NCI-H1105 treated with DMSO at 0.1 percent for 48 hours (cell line): ENCODE measurements around the gene FHIT.

Experiments used
- DNase-seq: peaks from one replicate; lab custom pipeline; 2025; lab: John Stamatoyannopoulos, UW

The FHIT gene

DNA sequence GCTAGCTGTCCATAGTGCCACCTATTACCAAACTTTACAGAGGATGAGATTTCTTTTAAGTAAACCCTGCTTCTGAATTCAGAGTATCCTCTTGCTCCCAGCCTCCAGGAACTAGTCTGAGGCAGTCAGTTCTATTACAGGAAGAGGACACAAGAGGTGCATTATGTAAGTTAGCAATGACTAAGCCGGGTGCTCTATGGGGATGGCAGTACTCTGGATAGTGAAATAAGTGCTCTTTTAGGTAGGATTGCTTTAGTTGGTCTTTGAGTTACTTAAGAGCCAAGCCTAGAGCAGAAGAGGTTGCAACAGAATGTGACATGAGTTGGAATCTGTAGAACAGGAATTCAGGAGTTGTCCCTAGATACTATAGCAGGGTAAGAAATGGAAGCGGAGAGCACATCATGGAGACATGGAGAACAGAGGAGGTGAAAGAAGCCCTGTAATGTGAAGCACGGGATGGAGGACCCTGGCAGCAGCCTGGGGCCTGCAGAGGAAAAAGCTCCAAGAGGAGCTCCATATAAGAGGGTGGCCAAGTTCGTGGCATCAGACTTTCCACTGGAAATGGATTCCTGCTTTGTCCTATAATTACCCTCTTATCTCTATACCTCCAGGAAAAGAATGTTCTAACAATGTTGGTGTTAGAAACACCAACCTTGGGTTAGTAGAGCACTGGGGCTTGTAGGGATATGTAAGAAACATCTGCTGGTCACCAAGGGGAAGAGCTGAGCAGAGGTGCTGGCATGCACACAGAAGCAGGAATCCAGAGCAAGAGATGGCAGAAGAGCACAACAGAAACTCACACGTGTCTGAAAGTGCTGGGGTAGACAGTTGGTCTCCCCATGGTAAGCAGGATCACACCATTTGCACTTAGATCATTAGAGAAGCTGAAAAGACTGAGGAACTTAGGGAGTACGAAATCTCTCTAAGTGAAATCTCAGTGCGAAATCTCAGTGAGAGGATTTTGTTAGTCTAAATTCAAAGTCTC lies 851.1 kb downstream of the FHIT start:
- DNase-seq = no peak

DNA sequence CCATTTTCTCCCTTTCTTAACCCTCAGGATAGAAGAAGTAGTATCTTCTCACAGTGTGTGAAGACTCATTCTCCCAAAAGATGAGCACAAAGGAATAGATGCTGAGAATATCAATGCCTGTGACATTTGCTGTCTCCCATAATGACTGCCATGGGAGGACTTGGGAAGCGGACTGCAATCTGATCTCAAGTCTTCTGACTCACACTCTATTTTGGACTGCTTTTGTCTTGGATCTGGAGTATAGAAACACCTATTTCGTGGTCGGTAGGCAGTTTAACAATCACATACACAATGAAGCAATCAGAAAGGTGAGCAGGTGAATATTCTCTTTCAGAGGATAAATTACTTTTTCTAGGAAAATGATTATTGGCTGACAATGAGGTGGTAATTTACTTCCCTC lies 852.0 kb downstream of the FHIT start:
- peak; percentile 21 for DNase-seq

DNA sequence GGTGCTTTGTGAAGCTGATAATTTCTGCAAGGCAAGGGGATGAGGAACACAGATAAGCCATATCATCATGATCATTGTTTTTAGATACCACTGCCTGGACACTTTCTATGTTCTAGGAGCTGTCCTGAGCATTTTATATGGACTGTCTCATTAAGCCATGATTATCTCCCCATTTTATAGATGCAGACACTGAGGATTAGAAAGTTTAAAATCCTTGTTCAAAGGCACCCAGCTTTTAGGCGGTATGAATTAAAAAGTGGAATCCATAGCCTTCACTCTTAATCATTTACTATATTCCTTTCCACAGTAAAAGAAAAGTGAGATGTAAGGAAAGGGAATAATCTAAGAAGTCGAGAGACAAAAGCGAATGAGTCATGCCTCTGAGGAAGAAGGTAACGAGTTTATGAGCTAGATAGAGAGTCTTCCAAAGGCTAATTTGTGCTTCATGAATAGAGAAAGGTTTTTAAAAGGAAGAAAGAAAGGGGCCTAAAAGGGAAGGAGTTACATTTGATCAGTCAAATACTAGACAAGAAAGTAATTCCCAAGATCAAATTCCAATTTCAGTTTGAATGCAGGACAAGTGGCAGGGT lies 856.0 kb downstream of the FHIT start:
- no peak for DNase-seq

DNA sequence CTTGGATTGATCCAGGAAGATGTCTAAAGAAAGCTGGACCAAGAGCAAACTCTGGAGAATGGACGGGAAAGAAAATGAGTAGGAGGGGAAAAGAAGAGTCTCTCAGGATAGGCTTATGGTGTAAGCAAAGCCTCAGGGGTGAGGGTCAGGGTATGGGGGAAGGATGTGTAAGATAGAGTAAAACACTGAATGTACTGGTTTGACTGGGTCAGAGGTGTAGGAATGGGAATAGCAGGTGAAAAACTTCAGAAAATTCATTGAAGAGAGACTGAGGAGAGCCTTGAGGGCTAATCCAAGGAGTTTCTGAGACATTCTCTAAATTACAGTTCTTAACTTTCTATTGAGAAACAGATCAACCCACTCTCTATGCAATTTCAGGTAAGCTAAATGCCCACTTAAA lies 857.3 kb downstream of the FHIT start:
- no peak for DNase-seq

DNA sequence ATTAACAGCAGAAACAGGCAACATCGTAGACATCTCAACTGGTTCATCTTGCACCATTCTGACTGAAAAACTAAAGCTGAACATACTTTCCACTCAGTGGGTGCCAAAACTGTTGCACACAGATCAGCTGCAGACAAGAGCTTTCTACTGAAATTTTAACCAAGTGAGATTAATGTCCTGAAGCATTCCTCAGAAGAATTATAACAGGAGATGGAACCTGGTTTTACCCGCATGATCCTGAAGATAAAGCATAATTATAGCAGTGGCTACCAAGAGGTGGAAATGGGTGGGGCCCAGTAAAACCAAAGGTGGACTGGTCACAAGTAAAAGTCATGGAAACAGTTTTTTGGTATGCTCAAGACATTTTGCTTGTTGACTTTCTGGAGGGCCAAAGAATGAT lies 858.8 kb downstream of the FHIT start:
- DNase-seq = no peak

DNA sequence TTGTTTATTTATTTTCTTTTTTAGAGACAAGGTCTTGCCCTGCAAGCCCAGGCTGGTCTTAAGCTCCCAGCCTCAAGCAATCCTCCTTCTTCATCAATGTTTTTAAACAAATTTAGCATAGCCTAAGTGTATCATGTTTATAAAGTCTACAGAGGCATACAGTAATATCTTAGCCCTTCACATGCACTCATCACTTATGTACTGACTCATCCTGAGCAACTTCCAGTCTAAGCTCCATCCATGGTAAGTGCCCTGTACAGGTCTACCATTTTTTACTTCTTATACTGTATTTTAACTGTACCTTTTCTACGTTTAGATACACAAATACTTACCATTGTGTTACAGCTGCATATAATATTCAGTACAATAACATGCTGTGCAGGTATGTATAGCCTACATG lies 860.0 kb downstream of the FHIT start:
- no peak for DNase-seq

DNA sequence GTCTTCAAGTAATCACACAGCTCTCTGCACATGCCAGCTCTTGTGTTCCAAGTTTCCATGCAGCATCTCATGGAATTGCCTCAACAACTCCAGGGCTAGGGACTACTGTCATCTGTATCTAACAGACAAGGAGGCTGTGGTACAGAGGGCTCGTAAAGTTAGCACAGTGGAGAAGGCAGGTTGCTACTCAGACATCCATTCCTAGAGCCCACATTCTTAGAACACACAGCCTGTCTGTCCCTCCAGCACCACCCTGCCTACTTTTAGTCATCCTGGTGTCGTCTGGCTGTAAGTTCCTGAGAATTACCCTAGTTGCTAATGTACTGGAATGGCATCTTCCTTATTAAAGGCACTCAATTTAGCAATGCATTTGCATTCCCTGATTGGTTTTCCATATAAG lies 862.5 kb downstream of the FHIT start:
- DNase-seq = no peak

DNA sequence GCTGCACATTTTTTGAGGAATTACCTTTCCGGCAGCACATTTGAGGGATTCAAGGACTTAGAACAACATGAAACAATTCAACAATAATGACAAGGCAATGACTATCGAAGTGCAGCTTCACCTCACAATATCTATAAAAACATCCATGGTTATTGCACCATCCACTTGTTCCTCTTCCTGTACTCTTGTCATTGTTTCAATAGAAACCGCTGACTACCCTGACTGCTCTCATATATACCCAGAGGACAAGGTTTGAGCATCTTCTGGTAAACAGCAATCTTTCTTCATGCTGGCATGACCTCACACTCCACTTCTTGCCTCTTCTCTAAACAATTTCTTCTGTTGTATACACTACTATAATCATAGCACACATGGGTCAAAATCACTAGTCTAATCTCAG lies 864.9 kb downstream of the FHIT start:
- no peak for DNase-seq

DNA sequence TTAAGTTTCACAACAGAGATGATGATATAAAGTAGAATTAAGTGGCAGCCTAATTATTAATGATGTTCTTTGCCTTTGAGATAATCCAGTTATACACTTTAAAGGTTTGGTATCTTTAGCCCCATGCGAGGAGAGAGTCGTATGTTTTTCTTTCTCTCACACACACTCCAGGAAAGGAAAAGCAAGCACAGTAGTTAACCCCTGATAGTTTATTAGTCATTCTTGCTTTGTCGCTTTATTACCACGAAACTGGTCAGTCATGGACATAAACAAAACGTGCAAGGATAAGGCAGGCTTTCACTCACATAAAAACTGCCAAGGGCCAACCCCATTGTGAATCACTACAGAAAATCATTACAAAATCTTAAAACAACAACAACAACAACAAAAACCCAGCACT lies 866.9 kb downstream of the FHIT start:
- no peak for DNase-seq

DNA sequence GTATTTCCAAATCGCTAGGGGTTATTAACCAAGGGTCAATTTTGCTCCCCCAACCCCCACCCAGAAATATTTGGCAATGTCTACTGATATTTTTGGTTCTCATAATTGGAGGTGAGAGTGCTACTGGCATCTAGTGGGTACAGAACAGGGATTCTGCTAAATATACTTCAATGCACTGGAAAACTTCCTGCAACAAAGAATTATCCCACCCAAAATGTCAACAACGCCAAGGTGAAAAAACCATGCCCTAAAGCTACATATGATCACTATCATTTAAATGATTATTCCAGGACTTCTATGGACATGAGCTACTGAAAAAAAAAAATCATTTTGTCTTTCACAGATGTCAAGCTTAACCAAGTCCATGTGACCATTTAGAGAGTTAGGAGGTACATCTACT lies 867.9 kb downstream of the FHIT start:
- no peak for DNase-seq

DNA sequence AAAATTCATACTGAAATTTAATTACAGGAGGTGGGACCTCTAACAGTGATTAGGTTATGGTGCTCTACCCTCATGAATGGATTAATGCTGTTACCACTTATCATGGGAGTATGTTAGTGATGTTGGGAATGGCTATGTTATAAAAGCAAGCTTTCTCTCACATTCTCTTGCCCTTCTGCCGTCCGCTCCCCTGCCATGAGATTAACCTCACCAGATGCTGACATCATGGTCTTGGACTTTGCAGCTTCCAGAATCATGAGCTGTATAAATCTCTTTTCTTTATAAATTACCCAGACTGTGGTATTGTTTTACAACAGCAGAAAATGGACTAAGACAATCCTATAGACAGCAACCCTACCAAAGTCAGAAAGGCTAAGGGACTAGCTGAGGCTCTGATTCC lies 884.8 kb downstream of the FHIT start:
- DNase-seq = no peak

DNA sequence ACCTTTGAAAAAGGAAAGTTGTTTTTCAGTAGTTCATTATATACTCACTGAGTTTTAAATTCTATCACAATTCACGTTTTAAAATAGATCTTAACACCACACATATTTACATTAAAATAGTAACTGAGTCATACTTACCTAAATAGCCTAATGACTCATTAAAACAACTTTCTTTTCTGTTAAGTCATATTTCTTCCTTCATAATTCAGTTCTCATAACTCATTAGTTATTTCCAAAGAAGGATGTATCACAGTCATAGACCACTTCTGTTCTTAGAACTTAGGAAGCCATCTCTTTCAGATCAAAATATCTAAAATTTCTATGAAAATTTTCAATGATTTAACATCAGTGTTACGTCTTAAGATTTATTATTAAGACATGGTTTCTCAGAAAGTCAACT lies 885.9 kb downstream of the FHIT start:
- DNase-seq = no peak

DNA sequence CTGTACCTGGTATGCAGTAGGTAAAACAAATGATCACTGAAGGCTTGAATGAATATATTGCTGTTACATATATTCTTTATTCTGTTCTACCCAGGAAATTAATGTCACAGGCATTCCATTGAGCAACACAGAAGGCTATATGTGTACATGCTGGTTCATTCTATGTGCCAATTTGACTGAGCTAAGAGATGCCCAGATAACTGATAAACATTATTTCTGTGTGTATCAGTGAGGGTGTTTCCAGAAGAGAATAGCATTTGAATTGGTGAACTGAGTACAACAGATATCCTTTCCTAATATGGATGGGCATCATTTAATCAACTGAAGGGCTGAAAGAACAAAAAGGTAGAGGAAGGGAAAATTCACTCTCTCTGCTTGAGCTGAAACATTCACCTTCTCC lies 886.8 kb downstream of the FHIT start:
- no peak for DNase-seq

DNA sequence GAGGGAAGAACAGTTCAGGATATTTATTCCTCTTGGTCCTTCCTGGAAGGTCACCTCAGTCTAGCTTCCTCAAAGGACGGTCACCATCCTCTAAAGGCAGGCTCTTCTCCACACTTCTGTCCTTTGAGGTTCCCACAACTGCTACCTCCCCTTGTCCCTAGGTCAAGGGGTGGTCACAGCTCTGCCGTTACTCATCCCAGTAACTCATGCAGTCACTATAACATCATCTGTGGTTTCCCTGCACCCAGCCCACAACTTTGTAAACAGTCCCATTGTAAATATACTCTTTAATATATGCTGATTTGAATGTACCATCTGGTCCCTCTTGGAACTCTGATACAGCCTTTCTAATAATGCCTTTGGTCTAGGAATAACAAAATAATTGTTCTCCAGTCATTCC lies 887.4 kb downstream of the FHIT start:
- no peak for DNase-seq

DNA sequence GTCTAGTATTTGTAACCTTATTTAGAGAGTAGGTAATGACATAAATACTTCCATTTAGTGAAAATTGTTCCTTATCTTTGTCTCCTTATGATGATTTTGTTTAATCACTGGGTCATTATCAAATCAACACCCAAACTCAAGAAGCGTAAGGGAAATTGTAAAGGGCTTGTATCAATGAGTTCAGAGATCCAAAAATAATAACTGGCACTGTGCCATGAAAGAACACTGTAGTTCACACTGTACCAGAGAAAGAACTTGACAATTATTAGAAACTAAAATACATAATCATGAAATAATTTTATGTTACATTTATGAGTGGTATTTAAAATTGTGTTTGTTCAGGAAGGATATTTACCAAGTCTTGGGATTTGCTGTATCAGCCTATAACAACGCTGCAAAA lies 895.4 kb downstream of the FHIT start:
- peak; percentile 86 for DNase-seq

DNA sequence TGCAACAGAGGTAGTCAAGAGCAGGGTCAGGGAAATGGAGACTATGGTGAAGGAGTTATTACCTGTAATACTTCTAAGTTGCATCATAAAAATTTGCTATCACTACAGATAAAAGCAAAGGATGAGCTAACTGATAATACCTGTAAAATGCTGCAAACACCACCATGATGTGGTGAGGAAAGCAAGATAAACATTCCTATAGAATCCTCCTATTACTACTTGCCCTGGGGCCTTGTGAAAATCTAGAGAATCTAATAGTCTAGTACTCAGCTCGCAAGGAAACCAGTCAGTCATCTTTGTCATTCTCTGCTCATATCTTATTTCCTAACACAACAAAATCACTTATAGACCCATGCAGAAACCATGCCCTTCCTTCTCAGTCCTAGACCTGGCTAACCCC lies 899.8 kb downstream of the FHIT start:
- DNase-seq = no peak

DNA sequence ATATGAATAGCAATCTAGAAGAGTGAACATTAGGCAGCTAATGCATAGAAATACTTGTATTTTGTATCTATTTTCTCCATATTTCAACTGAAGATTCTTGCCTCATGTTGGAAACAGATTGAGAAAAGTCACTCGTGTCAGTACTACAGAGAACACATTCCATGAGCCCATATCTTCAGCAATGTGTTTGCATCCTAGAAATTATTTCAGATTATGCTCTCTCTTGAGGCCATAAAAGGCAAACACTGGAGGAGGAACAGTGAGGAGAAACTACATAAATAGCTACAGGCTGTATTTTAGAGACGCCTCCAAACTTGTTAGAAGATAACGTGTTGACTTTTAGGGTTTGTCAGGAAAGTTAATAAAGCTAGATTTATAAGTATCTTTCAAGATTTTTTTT lies 906.9 kb downstream of the FHIT start:
- no peak for DNase-seq

DNA sequence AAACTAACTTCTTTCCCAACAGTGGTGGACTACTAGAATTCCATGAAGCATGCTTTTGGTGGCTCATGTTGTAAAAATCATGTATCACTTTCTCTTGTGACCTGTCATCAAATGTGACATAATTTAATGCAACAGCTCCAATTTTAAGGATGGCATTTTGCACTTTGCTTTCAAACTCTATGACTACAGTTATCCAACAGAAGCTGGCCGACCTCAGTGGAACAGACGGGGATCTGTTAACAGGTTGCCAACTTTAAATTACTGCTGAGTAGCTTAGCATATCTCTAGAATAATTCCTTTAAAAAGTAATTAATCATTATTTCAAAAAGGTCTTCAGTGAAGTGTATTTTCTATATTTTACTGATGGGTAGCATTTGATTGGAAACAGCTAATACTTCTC lies 907.4 kb downstream of the FHIT start:
- no peak for DNase-seq

DNA sequence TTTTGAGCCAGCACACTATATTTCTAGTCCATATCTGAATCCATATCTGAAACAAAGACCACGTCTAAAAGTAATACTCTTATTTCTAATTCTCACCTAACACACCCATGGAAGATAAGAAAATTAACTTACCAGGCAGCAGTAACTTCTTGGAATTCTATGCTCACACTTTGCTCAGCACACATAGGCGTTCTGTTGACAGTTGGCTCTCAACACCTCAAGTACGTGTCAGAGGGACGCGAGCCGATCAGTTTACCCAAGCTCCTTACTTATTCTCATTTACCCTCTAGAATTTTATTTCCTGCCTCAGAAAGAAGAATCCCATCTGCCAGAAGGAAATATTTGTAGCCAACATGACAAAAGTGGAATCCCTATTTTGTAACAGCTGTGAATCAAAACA lies 911.9 kb downstream of the FHIT start:
- no peak for DNase-seq

DNA sequence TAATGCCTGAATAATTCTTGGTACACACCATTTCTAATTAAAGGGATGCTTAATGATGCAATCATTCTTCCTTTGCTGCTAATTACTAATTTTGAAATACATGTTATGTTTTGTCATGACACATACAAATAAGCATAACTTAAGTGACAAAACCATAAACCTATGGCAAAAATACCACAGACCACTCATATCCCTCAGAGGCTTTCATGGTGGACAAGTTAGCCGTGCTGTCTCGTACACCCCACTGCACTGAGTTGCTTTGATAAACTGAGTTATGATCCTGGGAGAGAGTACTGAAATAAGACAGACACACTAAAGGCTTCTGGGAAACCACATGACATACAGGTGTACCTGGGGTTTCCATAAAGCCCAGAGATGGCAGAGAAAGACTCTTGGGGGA lies 913.8 kb downstream of the FHIT start:
- DNase-seq = no peak

DNA sequence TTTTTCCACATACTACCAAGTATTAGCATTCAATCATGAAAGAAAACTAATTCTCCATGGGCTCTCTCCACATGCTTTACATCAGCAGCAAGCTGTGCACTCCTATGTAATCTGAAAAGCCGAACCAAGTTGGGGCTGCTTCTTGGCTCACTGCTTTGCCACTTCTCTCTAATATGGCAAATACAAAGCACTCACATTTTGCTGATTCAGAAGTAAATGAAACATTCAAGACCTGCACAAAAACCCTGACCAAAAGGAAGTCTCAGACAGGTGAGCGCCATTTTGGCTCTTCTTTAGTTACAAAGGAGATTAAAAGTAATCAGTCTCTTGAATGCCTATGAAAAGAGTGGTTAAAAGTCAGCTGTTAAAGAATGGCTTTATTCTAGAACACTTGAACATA lies 915.2 kb downstream of the FHIT start:
- no peak for DNase-seq

DNA sequence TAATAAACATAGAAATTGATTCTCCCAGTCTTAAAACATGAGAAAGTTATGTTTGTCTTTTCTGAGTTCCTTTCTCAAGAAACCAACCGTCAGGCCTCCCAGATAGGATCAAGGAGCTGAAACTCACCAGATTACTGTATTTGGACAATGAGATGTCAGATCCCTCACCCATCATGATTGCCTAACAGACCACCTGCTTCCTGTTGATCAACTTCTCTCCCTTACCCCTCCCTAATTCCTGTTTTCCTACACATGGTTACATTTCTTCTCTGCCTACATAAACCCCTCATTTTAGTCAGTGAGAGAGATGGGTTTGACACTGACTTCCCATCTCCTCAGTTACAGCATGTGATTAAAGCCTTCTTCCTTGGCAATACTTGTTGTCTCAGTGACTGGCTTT lies 917.5 kb downstream of the FHIT start:
- DNase-seq = no peak

DNA sequence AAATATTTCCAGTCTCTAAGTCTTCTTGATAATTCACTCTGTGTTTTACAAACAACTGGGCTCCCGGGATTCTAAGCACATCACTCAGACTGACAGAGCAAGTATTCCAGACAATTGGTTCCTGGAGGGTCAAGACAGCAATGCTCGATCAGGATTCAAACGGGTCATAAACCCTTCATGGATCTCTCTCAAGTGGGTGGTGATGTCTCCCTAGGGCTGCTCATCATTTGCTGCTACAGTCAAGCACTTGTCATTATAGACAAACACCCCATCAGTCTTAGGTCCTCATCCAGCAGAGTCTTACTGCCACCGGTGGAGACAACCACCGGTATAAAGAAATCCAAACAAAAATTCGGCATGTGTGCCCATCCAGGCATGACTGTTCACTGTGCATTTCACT lies 921.1 kb downstream of the FHIT start:
- DNase-seq = no peak
